Cortex of kidney (tissue), 1 donor: Measurements from ENCODE around the gene SRGAP2C.
"Not testable (repeated sequence)": the region's sequence is repeated elsewhere in the genome, so short reads cannot be mapped to it uniquely, and the experiment has no call there.

Experiments used
- DNase-seq: peaks from one replicate; lab custom pipeline; 2025; lab: John Stamatoyannopoulos, UW

SRGAP2C gene

DNA sequence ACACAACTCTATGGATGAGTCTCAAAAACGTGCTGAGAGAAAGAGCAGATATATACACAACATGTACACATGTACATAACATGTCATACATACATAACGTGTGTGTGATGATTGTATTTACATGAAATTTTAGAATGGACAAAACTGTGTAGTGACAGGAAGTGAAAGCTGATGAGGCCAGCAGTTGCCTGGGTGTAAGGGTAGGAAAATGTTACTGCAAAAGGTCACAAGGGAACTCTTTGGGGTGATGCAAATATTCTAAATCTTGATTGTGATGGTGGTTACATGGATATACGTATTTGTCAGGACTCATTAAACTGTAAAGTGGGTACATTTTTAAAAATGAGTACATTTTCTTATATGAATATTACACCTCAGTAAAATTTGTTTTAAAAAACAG is 236.7 kb downstream of the SRGAP2C start:
- not testable (repeated sequence) for DNase-seq

DNA sequence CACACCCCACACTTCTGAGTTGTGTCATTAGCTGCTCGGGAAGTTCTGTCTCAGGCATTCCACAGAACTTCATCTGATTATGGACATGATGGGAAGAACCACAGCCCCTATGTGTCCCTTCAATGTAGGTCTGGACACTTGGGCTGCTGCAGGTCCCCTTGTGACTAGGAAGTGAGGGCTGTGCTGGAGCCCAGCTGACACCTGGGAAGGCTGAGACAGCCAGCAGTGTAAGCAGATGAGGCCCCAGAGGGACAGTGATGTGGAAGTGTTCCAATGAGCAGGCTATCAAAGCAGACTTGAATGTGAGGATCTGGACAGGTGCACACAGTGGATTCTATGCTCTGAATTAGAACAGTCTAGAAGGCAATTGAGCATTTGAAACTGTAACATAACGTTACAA is 239.2 kb downstream of the SRGAP2C start:
- DNase-seq, result not testable (repeated sequence)

DNA sequence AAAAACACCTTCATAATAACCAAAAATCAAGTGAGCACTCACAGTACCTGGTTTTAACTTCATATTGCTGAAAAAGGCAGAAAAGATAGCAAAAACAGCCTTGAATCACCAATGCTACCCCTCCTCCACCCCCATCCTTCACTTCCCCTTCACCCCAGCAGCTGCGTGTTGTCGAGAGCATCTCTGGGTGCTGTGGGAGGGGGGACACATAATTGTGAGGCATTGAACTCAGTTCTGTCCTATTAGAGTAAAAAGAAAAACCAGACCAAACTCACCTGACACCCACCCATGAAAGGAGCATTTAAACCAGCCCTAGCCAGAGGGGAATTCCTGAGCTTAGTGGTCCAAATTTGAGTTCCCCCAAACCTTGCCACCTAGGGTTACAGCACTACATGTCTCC is 248.7 kb downstream of the SRGAP2C start:
- not testable (repeated sequence) for DNase-seq

DNA sequence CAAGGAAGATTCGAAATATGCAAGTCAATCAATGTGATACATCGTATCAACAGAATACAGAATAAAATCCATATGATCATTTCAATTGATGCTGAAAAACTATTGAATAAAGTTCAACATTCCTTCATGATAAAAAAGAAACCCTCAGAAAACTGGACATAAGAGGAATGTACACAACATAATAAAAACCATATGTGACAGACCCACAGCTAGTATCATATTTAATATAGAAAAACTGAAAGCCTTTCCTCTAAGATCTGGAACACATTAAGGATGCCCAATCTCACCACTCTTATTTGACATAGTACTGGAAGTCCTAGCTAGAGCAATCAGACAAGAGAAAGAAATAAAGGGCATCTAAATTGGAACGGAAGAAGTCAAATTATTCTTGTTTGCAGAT is 254.1 kb downstream of the SRGAP2C start:
- DNase-seq, result not testable (repeated sequence)

DNA sequence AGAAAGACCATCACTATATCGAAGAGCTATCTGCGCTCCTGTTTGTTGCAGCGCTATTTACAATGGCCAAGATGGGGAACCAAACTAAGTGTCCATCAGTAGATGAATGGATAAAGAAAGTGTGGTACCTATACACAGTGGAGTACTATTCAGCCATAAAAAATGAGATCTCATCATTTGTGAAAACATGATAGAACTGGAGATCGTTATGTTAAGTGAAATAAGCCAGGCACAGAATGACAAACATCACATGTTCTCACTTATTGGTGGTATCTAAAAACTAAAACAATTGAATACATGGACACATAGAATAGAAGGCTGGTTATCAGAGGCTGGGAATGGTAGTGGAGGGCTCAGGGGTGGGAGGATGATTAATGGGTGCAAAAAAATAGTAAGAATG is 256.2 kb downstream of the SRGAP2C start:
- no peak for DNase-seq
